Lower leg skin (tissue), 3 donors: ENCODE measurements around the gene DPP6.

Experiments used
- CTCF ChIP-seq, 3 donors: fragments of 450-650 bp; IDR thresholded peaks; one replicate each; pipeline ENCODE4 v1.5.1; 2016; ENCODE audit warnings: antibody characterized with exemption in 3 of 3, mild to moderate bottlenecking in 3 of 3, moderate library complexity in 2 of 3
- POLR2A ChIP-seq, 2 donors: fragments of 450-650 bp; IDR thresholded peaks; one replicate each; pipeline ENCODE4 v1.6.1; 2016 to 2017; ENCODE audit warnings: antibody characterized with exemption in 2 of 2, mild to moderate bottlenecking in 1 of 2, moderate library complexity in 1 of 2

GRCh38 chr7:154482863-154483262, 430.7 kb downstream of the DPP6 start:
- no peak for TF ChIP-seq CTCF (IDR thresholded peaks at IDR 0.05)
- no peak for TF ChIP-seq POLR2A (IDR thresholded peaks at IDR 0.05)
